ENCODE results near the gene ADARB1. TPM values are rescaled to one million over a fixed set of nuclear protein-coding genes. Genes with fewer than 3 reads are reported as not detected.

ADARB1 gene
- total RNA-seq, 4 donors from 2014 or later: 107 to 231 (median 201) TPM

GRCh38 chr21:45208627-45208951 is 134.2 kb downstream of the ADARB1 start:
- no peak overlapping the region for H3K4me3 ChIP-seq
- no peaks in the 10 kb centered on the region for H3K27me3 ChIP-seq
- H3K36me3 ChIP-seq: peaks cover 72 to 98% (median 78%) of the 10 kb centered on the region in 4 donors
- TF ChIP-seq EP300 (IDR thresholded peaks at IDR 0.05) (no peak), POLR2AphosphoS5 (IDR thresholded peaks at IDR 0.05) (no peak)
- WGBS: 73% methylated on average over 6 of the region's 6 CpGs
- no peaks in the 10 kb centered on the region for H3K9me3 ChIP-seq
- H3K4me1 ChIP-seq: peaks cover 0 to 6% (median 0%) of the 10 kb centered on the region in 4 donors
- no peak overlapping the region for H3K27ac ChIP-seq (replicated peaks in 1 of 4)
- no peak for DNase-seq (ENCODE audit: extremely low spot score)
- intact Hi-C loops (cut with DNase I): no loop called here

GRCh38 chr21:45209046-45209445 is 134.7 kb downstream of the ADARB1 start:
- no peak for DNase-seq (ENCODE audit: extremely low spot score)
- Histone ChIP-seq H3K4me3 (no peak overlapping the region), H3K4me1 (peaks cover 0 to 6% (median 0%) of the 10 kb centered on the region in 4 donors), H3K9me3 (no peaks in the 10 kb centered on the region), H3K27ac (replicated peaks in 1 of 4) (no peak overlapping the region), H3K27me3 (no peaks in the 10 kb centered on the region), H3K36me3 (peaks cover 67 to 98% (median 73%) of the 10 kb centered on the region in 4 donors)
- no peak for TF ChIP-seq POLR2AphosphoS5 (IDR thresholded peaks at IDR 0.05)
- TF ChIP-seq EP300 (IDR thresholded peaks at IDR 0.05): no peak
- TF ChIP-seq POLR2A (IDR thresholded peaks at IDR 0.05; ENCODE audit: low read depth): no peak
- TF ChIP-seq CTCF (IDR thresholded peaks at IDR 0.05): no peak
- WGBS: 39% methylated on average over 3 of the region's 3 CpGs
- intact Hi-C loops (cut with DNase I): no loop called here

GRCh38 chr21:45209685-45210284 is 135.4 kb downstream of the ADARB1 start:
- Histone ChIP-seq H3K36me3 (peaks cover 60 to 97% (median 66%) of the 10 kb centered on the region in 4 donors), H3K9me3 (no peaks in the 10 kb centered on the region), H3K27ac (replicated peaks in 1 of 4) (no peak overlapping the region), H3K4me1 (peaks cover 0 to 6% (median 0%) of the 10 kb centered on the region in 4 donors), H3K27me3 (no peaks in the 10 kb centered on the region), H3K4me3 (no peak overlapping the region)
- 71% methylated on average over 8 of the region's 8 CpGs for WGBS
- TF ChIP-seq POLR2AphosphoS5 (IDR thresholded peaks at IDR 0.05) (no peak), EP300 (IDR thresholded peaks at IDR 0.05) (no peak), POLR2A (IDR thresholded peaks at IDR 0.05; ENCODE audit: low read depth) (no peak), CTCF (IDR thresholded peaks at IDR 0.05) (no peak)
- intact Hi-C loops (cut with DNase I): no loop called here
- DNase-seq (ENCODE audit: extremely low spot score): no peak

GRCh38 chr21:45210461-45210983 is 136.1 kb downstream of the ADARB1 start:
- TF ChIP-seq EP300 (IDR thresholded peaks at IDR 0.05): no peak
- no peak for TF ChIP-seq POLR2A (IDR thresholded peaks at IDR 0.05; ENCODE audit: low read depth)
- no peak for TF ChIP-seq CTCF (IDR thresholded peaks at IDR 0.05)
- no peak for TF ChIP-seq POLR2AphosphoS5 (IDR thresholded peaks at IDR 0.05)
- H3K9me3 ChIP-seq: no peaks in the 10 kb centered on the region
- H3K4me3 ChIP-seq: no peak overlapping the region
- 96% methylated on average over 11 of the region's 12 CpGs for WGBS
- no peak for DNase-seq (ENCODE audit: extremely low spot score)
- intact Hi-C loops (cut with DNase I): no loop called here
- H3K4me1 ChIP-seq: peaks cover 0 to 6% (median 0%) of the 10 kb centered on the region in 4 donors
- peaks cover 52 to 96% (median 58%) of the 10 kb centered on the region in 4 donors for H3K36me3 ChIP-seq
- H3K27ac ChIP-seq (replicated peaks in 1 of 4): no peak overlapping the region
- H3K27me3 ChIP-seq: no peaks in the 10 kb centered on the region

- Histone ChIP-seq H3K9me3 (peaks cover 0 to 2% (median 0%) of the 10 kb centered on the region in 4 donors), H3K27ac (replicated peaks in 1 of 4) (no peak overlapping the region), H3K4me1 (peaks cover 0 to 6% (median 0%) of the 10 kb centered on the region in 4 donors), H3K27me3 (no peaks in the 10 kb centered on the region), H3K4me3 (no peak overlapping the region), H3K36me3 (peaks cover 42 to 85% (median 49%) of the 10 kb centered on the region in 4 donors)
- DNase-seq (ENCODE audit: extremely low spot score): no peak
- TF ChIP-seq POLR2A (IDR thresholded peaks at IDR 0.05; ENCODE audit: low read depth): no peak
- no peak for TF ChIP-seq EP300 (IDR thresholded peaks at IDR 0.05)
- TF ChIP-seq CTCF (IDR thresholded peaks at IDR 0.05): no peak
- intact Hi-C loops (cut with DNase I): no loop called here
- WGBS: 81% methylated on average over 9 of the region's 9 CpGs
These were observed 137.3 kb downstream of the ADARB1 start for GRCh38 chr21:45211661-45212060.
